Left renal cortex interstitium (tissue), 4 donors: ENCODE measurements around the gene TIGAR. TPM values are rescaled to one million over a fixed set of nuclear protein-coding genes. Genes with fewer than 3 reads are reported as not detected.

Experiments used
- DNase-seq, 4 donors: peaks; one replicate each; pipeline ENCODE4 v3.0.0-alpha.2; 2013; ENCODE audit warnings: low read depth in 4 of 4, low spot score in 2 of 4, missing footprints in 1 of 4
- polyA plus RNA-seq, 4 donors: library from polyadenylated mRNA; unstranded; fragments of 120-200 nt; gene quantifications; one replicate each; pipeline ENCODE4 v1.2.1, GENCODE V29; 2013; ENCODE audit not compliant: insufficient read length in 4 of 4

TIGAR gene
- polyA plus RNA-seq, 4 donors = 6.9 to 8.4 (median 7.4) TPM

DNA sequence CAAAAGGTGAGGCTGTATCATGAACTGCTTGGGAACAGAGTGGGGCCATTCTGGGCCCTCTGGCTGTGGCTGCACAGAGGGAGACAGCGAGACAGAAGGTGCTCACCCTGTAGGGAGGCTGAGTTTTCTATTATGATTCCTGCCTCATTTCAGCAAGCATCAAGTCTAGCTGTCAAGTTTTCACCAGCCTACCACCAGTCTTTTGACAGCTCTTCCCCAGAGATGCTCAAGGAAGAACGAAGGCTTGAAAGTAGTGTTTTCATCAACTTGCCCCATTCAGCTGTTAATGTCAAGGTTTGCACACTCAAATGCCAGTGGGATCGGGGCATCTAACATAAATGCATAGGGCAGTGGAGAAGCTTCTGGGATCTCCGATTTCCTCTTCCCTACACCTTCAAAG is 48.5 kb downstream of the TIGAR start:
- DNase-seq = no peak

DNA sequence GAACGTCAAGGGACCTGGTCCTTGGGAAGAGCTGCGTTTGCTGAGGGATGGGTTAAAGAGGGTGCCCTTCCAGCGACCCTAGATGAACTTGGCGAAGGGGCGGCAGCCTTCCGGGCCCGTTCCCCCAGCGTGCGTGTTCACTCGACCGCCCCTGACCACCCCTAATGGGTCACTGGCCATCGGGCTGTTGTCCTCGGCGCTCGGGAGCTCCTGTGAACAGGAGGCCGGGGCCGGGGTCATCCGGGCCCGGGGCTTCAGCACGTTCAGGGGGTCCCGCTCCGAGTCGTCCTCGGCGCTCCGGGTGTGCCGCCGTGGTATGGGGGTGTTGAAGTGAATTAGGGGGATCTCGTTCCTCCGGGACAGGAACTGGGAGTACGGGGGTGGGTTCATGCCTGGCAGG is 49.3 kb downstream of the TIGAR start:
- no peak for DNase-seq

DNA sequence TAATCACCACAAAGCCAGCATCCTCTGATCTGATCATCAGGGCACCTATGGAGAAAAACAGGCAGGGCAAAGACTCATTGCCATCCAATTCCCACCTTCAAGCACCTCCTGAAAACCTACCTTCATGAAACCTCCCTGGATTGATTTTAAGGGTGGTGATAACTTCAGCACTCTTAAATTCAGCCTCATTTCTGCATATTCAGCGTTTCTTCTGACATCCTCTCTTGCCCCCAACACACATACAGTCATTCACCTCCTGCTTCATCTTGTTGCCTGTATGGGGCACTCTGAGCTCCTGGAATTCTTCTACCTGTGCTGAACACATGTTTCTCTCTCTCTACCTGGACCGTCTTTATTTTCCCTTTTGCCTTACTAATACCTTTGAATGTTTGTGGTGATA is 51.6 kb downstream of the TIGAR start:
- no peak for DNase-seq

DNA sequence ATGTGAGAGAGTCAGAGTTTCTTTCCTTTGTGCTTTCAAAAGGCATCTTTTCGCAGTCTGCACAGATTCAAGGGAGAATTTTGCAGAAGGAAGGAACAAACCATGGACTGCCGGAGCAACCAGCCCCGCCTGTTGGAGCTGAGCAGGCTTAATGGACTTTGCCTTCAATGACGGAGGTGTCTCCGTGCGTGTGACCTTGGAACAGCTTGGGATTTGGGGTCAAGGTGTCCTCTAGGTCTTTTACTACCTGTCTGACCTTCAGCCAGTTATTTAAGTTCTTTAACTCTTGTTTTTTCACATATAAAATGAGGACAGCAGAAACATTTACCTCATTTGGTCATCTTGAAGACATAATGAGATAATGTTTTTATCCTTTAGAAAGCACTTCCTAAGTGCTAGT is 54.4 kb downstream of the TIGAR start:
- DNase-seq = no peak

DNA sequence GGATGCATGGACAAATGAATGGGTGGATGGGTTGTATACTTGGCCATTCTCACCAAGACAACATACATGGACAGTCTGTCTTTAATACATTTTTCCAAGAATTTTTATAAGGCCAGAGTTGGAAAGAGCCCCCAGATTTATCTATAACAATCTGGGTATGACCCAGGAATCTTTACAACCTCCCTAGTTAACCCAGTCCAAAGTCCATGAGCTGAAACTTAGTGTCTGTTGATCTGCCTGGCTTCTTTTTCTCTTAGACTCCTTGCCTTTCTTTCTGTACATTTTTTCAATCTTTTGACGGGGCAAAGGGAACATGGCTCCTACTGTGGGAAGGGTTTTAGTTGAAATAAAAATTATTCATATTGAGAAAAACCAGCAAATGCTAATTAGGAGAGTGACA is 57.8 kb downstream of the TIGAR start:
- DNase-seq = no peak

DNA sequence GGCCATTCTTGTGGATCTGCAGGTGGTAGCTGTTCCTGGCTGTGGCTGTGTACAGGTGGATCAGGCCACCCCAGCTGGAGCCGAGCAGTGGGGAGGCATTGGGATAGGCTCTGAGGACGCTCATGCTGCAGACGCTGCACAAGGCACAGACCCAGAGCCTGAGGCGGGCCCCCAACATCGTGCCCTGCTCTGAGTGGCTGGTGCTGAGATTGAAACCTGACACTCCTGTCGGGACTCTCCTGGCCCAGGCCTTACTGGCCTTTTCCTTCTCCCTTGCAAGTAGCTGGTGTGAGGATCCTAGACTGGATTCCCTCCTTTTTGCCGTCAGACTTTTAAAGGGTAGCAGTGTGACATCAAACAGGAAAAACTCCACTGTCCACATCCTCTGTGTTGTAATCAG is 58.4 kb downstream of the TIGAR start, which contains the start of gene FGF23:
Gene FGF23 (minus strand): TSS at position 308 of the 400 bp plus-strand sequence. CDS start 130 bp downstream, at position 178.
- DNase-seq = peak in 3 of 4 donors; percentile 5 to 32 (median 28)

DNA sequence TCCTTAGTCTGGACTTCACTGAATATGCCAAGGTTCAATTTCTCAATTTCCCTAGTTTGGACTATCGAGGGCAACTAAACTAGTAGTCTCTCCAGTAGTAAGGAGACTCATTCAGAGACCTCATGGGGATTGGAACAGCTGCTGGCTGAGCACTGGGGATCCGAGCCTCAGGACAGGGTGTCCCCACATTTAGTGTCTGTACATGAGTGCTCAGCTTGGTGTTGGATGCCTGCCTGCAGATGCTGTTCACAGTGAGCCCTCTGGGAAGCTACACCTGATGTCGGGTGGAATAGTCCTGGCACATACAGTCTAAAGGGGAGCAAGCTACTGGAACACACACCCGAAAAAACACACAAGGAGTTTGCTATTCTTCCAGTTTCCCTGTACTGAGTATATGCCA is 59.3 kb downstream of the TIGAR start:
- no peak for DNase-seq

DNA sequence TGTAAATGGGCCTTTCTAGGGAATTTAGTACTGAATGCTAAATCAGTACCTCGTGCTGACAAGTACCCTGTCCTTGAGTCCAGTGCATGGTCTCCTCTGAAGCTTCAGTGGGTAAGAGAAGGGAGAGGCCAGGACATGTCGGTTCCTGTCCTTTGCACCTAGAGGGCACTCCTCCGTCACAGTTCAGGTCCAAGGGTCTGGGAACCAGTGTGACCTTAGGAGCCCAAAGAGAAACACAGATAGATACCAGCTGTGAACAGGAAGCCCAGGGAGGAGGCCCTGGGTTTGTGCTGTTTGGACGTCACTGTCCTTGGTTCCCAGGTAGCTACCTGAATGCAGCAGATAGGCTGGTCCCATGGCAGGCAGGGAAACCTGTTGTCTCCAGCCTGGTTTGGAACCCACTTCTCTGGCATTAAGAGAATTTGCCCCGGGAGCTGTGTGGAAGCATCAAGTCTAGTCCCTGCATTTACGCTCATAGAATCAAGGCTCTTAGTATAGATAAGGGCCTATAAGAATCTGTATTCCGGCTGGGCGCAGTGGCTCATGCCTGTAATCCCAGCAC is 62.4 kb downstream of the TIGAR start:
- no peak for DNase-seq

DNA sequence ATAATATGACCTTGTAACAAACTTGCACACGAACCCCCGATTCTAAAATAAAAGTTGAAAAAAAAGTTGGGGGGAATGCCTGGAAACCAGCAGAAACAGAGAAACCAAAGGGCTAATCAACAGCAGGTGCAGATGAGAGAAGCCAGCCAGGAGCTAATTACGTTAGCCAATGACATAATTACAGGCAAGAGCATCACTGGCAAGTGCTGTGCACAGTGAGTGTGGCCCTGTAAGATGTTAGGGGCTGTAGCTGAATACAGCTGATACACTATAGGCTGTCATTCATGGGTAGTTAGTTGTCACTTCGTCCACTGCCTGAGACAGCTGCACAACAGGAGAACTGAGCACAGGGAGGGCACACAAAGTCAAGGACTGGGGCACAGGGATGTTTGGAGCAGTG is 65.8 kb downstream of the TIGAR start:
- no peak for DNase-seq

DNA sequence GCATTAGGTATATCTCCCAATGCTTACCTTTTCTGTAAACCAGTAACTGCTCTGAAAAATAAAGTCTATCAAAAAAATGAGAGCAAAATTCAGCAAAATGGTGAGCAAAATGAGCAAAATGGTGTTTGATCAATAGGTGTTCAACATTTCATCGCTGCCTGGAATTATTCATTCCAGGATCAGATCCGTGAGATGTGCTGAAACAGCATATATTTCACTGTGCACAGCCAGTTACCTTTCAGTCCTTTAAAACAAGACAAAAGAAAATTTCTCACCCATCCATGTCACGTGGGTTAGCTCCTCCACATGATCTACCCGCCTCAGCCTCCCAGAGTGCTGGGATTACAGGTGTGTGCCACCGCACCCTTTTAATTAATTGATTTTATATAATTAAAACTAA is 66.6 kb downstream of the TIGAR start:
- no peak for DNase-seq

DNA sequence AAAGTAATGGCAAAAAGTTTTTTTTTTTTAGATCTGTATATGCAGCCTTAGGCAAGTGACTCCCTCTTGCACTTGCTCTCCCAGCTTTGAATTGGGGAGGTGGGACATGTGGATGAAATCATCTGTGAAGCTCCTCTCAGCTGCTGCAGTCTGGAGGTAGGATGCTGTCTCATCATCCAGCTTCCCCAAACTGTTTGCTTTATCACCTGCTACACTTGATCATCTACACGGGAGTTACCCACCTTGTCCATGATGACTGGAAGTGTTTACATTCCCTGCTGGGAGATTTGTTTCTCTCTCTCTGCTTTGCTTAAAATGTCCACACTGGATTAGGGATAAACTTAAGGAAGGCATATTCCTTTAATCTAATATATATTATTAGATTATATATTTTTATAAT is 67.0 kb downstream of the TIGAR start:
- no peak for DNase-seq

DNA sequence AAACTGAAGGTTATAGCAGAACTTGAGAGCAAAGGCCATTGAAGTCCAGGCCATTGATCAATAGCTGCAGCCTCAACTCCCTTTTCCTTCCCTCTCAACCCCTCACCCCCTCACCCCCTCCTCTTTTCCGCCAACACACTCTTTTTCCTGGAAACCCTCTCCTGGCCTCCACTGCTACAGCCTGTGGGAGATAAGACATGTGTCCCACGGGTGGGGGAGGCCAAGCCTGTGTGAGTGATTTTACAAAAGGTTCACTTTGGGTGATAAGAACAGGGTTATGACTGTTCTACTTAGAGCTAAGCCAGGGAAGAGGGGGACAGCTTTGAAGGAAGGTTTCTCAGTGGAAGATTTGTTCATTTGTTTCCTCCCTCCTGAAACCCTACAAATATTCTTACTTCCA is 67.6 kb downstream of the TIGAR start:
- no peak for DNase-seq

DNA sequence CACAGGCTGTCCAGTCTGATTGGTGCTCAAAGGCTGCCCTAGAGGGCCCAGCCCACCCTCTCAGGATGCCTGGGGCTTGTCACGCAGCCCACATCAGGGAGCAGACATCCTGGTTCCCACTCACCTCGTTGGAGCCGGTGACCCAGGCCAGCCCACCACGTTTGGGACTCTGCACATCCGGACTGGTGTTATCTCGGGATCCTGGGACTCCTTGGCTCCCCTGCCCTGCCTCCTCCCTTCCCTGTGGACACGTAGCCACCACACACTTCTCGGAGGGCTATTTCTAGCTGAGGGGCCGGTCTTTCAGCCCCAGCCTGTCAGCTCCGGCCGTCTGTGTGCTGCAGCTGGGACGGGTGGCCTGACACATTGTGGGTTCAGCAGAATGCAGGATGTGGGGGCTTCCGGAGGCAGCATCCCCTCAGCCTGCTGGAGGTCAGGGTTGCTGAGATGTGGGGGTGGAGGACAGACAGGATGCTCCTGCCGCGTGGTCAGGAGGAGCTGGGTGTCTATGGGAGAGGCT is 71.3 kb downstream of the TIGAR start:
- DNase-seq = no peak

DNA sequence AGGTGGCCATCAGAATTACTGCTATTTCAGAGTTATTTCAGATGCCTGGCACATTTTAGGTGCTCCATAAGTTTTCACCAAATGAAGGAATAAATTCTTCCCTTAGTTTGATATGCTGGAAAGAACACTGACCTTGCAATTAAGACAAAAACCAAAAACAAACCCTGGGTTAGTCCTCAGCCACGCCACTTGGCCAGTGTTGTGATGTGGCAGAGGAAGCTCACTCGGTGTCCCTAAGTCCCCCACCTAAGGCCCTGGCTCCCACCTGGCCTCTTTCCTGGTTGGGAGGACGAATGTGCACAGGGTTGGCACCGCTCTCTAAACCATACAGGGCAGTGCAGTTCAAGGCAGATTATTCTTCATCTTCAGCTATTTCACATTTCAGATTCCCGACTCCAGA is 72.2 kb downstream of the TIGAR start:
- DNase-seq = no peak

DNA sequence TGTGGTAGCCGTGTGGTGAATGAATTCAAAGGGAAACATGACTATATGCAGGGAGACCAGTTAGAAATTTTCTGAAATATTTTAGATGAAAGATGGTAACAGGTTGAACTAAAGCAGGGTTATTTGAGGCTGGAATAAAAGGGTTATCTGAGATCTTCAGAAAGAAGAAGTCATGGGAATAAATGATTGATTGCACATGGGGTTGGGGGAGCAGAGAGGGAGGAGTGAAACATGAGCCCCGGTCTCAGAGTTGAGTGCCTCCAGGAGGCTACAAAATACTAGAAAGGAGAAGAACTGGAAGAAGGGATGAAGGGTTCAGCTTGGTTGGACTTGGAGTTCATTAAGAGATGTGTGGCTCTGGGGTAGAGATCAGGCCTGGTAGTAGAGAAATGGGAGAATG is 74.8 kb downstream of the TIGAR start:
- no peak for DNase-seq

DNA sequence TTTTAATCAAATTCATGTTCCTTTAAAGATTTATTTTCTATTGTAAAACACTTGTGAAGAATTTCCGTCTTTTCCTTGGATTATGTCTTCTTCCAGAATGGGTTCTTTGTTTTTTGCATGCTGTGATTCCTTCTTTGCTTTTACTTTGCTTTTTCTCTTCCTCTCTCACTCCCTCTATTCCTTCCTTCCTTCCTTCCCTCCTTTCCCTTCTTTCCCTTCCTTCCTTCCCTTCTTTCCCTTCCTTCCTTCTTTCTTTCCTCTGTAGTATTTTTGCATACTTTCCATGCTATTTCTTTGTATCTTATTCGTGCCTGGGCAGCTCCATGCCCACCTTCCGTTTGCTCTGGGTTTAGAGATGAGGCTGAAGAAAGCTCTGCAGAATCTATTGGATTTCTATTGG is 80.1 kb downstream of the TIGAR start:
- no peak for DNase-seq

DNA sequence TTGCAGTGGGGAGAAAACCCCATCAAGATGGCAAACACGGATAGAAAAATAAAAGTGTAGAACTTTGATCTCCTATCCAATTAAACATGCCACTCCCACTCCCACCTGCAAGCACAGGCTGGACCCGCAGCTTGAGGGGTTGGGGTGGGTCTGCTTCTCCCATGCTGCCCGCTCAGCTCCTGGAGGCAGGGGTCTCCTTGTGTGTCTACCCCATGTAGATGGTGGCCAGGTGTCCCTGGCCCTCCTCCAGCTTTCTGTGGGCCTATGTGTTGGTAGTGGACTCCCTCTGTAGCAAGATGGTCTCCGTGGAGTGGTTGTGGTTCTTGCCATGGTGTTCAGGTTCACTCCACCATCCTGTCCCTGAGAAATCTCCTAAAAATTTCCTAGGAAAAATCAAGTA is 82.0 kb downstream of the TIGAR start:
- DNase-seq = no peak

Other genes with a start within 250 kb of the TIGAR start
- gene CCND2, start 47.5 kb upstream of the TIGAR start, polyA plus RNA-seq = 10 to 100 TPM; 47.6 to 65.4 (median 56.9) TPM
- under 1 TPM in 3 of 4 donors, not detected in 1; 0.04 to 0.06 (median 0.06) TPM for gene FGF23, start 58.5 kb downstream of the TIGAR start, polyA plus RNA-seq
- gene FGF6, start 124.6 kb downstream of the TIGAR start, polyA plus RNA-seq = not detected
- gene RAD51AP1, start 217.7 kb downstream of the TIGAR start, polyA plus RNA-seq = 10 to 100 TPM; 24.4 to 29.0 (median 26.3) TPM
- gene DYRK4, start 241.0 kb downstream of the TIGAR start, polyA plus RNA-seq = 10 to 100 TPM; 49.8 to 61.5 (median 59.0) TPM